ENCODE measurements around the gene CEP41.

Gene CEP41

GRCh38 chr7:130409067-130409711 lies 31.6 kb downstream of the CEP41 start:
- Histone ChIP-seq H3K27me3 (ENCODE audit: control insufficient read depth in 2 of 2, insufficient read depth in 2 of 2, low read length in 2 of 2) (no peaks in the 10 kb centered on the region), H3K9ac (ENCODE audit: low read depth in 1 of 2, low read length in 2 of 2) (no peak overlapping the region), H3K27ac (ENCODE audit: low read depth in 2 of 2, low read length in 2 of 2) (no peak overlapping the region), H3K4me1 (ENCODE audit: control insufficient read depth in 2 of 2, insufficient read depth in 2 of 2, low read length in 2 of 2) (no peaks in the 10 kb centered on the region), H3K4me3 (ENCODE audit: low read length in 2 of 2) (no peak overlapping the region), H3K9me3 (ENCODE audit: control insufficient read depth in 2 of 2, low read length in 2 of 2) (no peaks in the 10 kb centered on the region), H3K36me3 (ENCODE audit: control insufficient read depth in 2 of 2, insufficient read depth in 2 of 2, low read length in 2 of 2) (no peaks in the 10 kb centered on the region)

- no peaks in the 10 kb centered on the region for H3K27me3 ChIP-seq (ENCODE audit: control insufficient read depth in 2 of 2, insufficient read depth in 2 of 2, low read length in 2 of 2)
- no peak overlapping the region for H3K4me3 ChIP-seq (ENCODE audit: low read length in 2 of 2)
- no peak overlapping the region for H3K27ac ChIP-seq (ENCODE audit: low read depth in 2 of 2, low read length in 2 of 2)
- no peaks in the 10 kb centered on the region for H3K9me3 ChIP-seq (ENCODE audit: control insufficient read depth in 2 of 2, low read length in 2 of 2)
- no peak overlapping the region for H3K9ac ChIP-seq (ENCODE audit: low read depth in 1 of 2, low read length in 2 of 2)
- no peaks in the 10 kb centered on the region for H3K4me1 ChIP-seq (ENCODE audit: control insufficient read depth in 2 of 2, insufficient read depth in 2 of 2, low read length in 2 of 2)
- H3K36me3 ChIP-seq (ENCODE audit: control insufficient read depth in 2 of 2, insufficient read depth in 2 of 2, low read length in 2 of 2), result peaks cover 0 to 10% of the 10 kb centered on the region in 2 donors
Measured at GRCh38 chr7:130405003-130405402, 35.8 kb downstream of the CEP41 start.

GRCh38 chr7:130401578-130401977 lies 39.2 kb downstream of the CEP41 start:
- H3K4me3 ChIP-seq (ENCODE audit: low read length in 2 of 2), result no peak overlapping the region
- H3K9me3 ChIP-seq (ENCODE audit: control insufficient read depth in 2 of 2, low read length in 2 of 2), result no peaks in the 10 kb centered on the region
- H3K27me3 ChIP-seq (ENCODE audit: control insufficient read depth in 2 of 2, insufficient read depth in 2 of 2, low read length in 2 of 2), result no peaks in the 10 kb centered on the region
- no peak overlapping the region for H3K9ac ChIP-seq (ENCODE audit: low read depth in 1 of 2, low read length in 2 of 2)
- H3K27ac ChIP-seq (ENCODE audit: low read depth in 2 of 2, low read length in 2 of 2), result no peak overlapping the region
- peaks cover 0 to 10% of the 10 kb centered on the region in 2 donors for H3K36me3 ChIP-seq (ENCODE audit: control insufficient read depth in 2 of 2, insufficient read depth in 2 of 2, low read length in 2 of 2)
- H3K4me1 ChIP-seq (ENCODE audit: control insufficient read depth in 2 of 2, insufficient read depth in 2 of 2, low read length in 2 of 2), result no peaks in the 10 kb centered on the region

GRCh38 chr7:130401101-130401500 lies 39.7 kb downstream of the CEP41 start:
- Histone ChIP-seq H3K9me3 (ENCODE audit: control insufficient read depth in 2 of 2, low read length in 2 of 2) (no peaks in the 10 kb centered on the region), H3K36me3 (ENCODE audit: control insufficient read depth in 2 of 2, insufficient read depth in 2 of 2, low read length in 2 of 2) (peaks cover 0 to 10% of the 10 kb centered on the region in 2 donors), H3K27ac (ENCODE audit: low read depth in 2 of 2, low read length in 2 of 2) (no peak overlapping the region), H3K4me1 (ENCODE audit: control insufficient read depth in 2 of 2, insufficient read depth in 2 of 2, low read length in 2 of 2) (no peaks in the 10 kb centered on the region), H3K4me3 (ENCODE audit: low read length in 2 of 2) (no peak overlapping the region), H3K27me3 (ENCODE audit: control insufficient read depth in 2 of 2, insufficient read depth in 2 of 2, low read length in 2 of 2) (no peaks in the 10 kb centered on the region), H3K9ac (ENCODE audit: low read depth in 1 of 2, low read length in 2 of 2) (no peak overlapping the region)

GRCh38 chr7:130400120-130400572 lies 40.7 kb downstream of the CEP41 start:
- no peaks in the 10 kb centered on the region for H3K9me3 ChIP-seq (ENCODE audit: control insufficient read depth in 2 of 2, low read length in 2 of 2)
- H3K4me1 ChIP-seq (ENCODE audit: control insufficient read depth in 2 of 2, insufficient read depth in 2 of 2, low read length in 2 of 2), result no peaks in the 10 kb centered on the region
- no peaks in the 10 kb centered on the region for H3K27me3 ChIP-seq (ENCODE audit: control insufficient read depth in 2 of 2, insufficient read depth in 2 of 2, low read length in 2 of 2)
- H3K36me3 ChIP-seq (ENCODE audit: control insufficient read depth in 2 of 2, insufficient read depth in 2 of 2, low read length in 2 of 2), result peaks cover 0 to 10% of the 10 kb centered on the region in 2 donors
- H3K27ac ChIP-seq (ENCODE audit: low read depth in 2 of 2, low read length in 2 of 2), result no peak overlapping the region
- H3K4me3 ChIP-seq (ENCODE audit: low read length in 2 of 2), result no peak overlapping the region
- no peak overlapping the region for H3K9ac ChIP-seq (ENCODE audit: low read depth in 1 of 2, low read length in 2 of 2)

- Histone ChIP-seq H3K9me3 (ENCODE audit: control insufficient read depth in 2 of 2, low read length in 2 of 2) (no peaks in the 10 kb centered on the region), H3K9ac (ENCODE audit: low read depth in 1 of 2, low read length in 2 of 2) (no peak overlapping the region), H3K27me3 (ENCODE audit: control insufficient read depth in 2 of 2, insufficient read depth in 2 of 2, low read length in 2 of 2) (no peaks in the 10 kb centered on the region), H3K36me3 (ENCODE audit: control insufficient read depth in 2 of 2, insufficient read depth in 2 of 2, low read length in 2 of 2) (peaks cover 0 to 10% of the 10 kb centered on the region in 2 donors), H3K4me3 (ENCODE audit: low read length in 2 of 2) (no peak overlapping the region), H3K4me1 (ENCODE audit: control insufficient read depth in 2 of 2, insufficient read depth in 2 of 2, low read length in 2 of 2) (no peaks in the 10 kb centered on the region), H3K27ac (ENCODE audit: low read depth in 2 of 2, low read length in 2 of 2) (no peak overlapping the region)
Measured at GRCh38 chr7:130398526-130399090, 42.2 kb downstream of the CEP41 start.

- H3K27ac ChIP-seq (ENCODE audit: low read depth in 2 of 2, low read length in 2 of 2), result no peak overlapping the region
Measured at GRCh38 chr7:130397758-130398073, 43.1 kb downstream of the CEP41 start.

GRCh38 chr7:130397051-130397757 lies 43.6 kb downstream of the CEP41 start:
- Histone ChIP-seq H3K9me3 (ENCODE audit: control insufficient read depth in 2 of 2, low read length in 2 of 2) (no peaks in the 10 kb centered on the region), H3K36me3 (ENCODE audit: control insufficient read depth in 2 of 2, insufficient read depth in 2 of 2, low read length in 2 of 2) (no peaks in the 10 kb centered on the region), H3K27me3 (ENCODE audit: control insufficient read depth in 2 of 2, insufficient read depth in 2 of 2, low read length in 2 of 2) (no peaks in the 10 kb centered on the region), H3K9ac (ENCODE audit: low read depth in 1 of 2, low read length in 2 of 2) (no peak overlapping the region), H3K27ac (ENCODE audit: low read depth in 2 of 2, low read length in 2 of 2) (no peak overlapping the region), H3K4me1 (ENCODE audit: control insufficient read depth in 2 of 2, insufficient read depth in 2 of 2, low read length in 2 of 2) (no peaks in the 10 kb centered on the region), H3K4me3 (ENCODE audit: low read length in 2 of 2) (no peak overlapping the region)

More at GRCh38 chr7:130397758-130398073, 43.1 kb downstream of the CEP41 start:
- no peak overlapping the region for H3K9ac ChIP-seq (ENCODE audit: low read depth in 1 of 2, low read length in 2 of 2)
- no peak overlapping the region for H3K4me3 ChIP-seq (ENCODE audit: low read length in 2 of 2)
- peaks cover 0 to 3% of the 10 kb centered on the region in 2 donors for H3K36me3 ChIP-seq (ENCODE audit: control insufficient read depth in 2 of 2, insufficient read depth in 2 of 2, low read length in 2 of 2)
- H3K9me3 ChIP-seq (ENCODE audit: control insufficient read depth in 2 of 2, low read length in 2 of 2), result no peaks in the 10 kb centered on the region
- no peaks in the 10 kb centered on the region for H3K27me3 ChIP-seq (ENCODE audit: control insufficient read depth in 2 of 2, insufficient read depth in 2 of 2, low read length in 2 of 2)
- H3K4me1 ChIP-seq (ENCODE audit: control insufficient read depth in 2 of 2, insufficient read depth in 2 of 2, low read length in 2 of 2), result no peaks in the 10 kb centered on the region

GRCh38 chr7:130396109-130396508 lies 44.7 kb downstream of the CEP41 start:
- H3K4me3 ChIP-seq (ENCODE audit: low read length in 2 of 2), result no peak overlapping the region
- H3K9ac ChIP-seq (ENCODE audit: low read depth in 1 of 2, low read length in 2 of 2), result no peak overlapping the region
- no peaks in the 10 kb centered on the region for H3K27me3 ChIP-seq (ENCODE audit: control insufficient read depth in 2 of 2, insufficient read depth in 2 of 2, low read length in 2 of 2)
- H3K27ac ChIP-seq (ENCODE audit: low read depth in 2 of 2, low read length in 2 of 2), result no peak overlapping the region
- no peaks in the 10 kb centered on the region for H3K9me3 ChIP-seq (ENCODE audit: control insufficient read depth in 2 of 2, low read length in 2 of 2)
- H3K4me1 ChIP-seq (ENCODE audit: control insufficient read depth in 2 of 2, insufficient read depth in 2 of 2, low read length in 2 of 2), result no peaks in the 10 kb centered on the region
- H3K36me3 ChIP-seq (ENCODE audit: control insufficient read depth in 2 of 2, insufficient read depth in 2 of 2, low read length in 2 of 2), result no peaks in the 10 kb centered on the region

GRCh38 chr7:130395421-130395820 lies 45.4 kb downstream of the CEP41 start:
- Histone ChIP-seq H3K4me3 (ENCODE audit: low read length in 2 of 2) (no peak overlapping the region), H3K27ac (ENCODE audit: low read depth in 2 of 2, low read length in 2 of 2) (no peak overlapping the region), H3K27me3 (ENCODE audit: control insufficient read depth in 2 of 2, insufficient read depth in 2 of 2, low read length in 2 of 2) (no peaks in the 10 kb centered on the region), H3K9me3 (ENCODE audit: control insufficient read depth in 2 of 2, low read length in 2 of 2) (no peaks in the 10 kb centered on the region), H3K36me3 (ENCODE audit: control insufficient read depth in 2 of 2, insufficient read depth in 2 of 2, low read length in 2 of 2) (no peaks in the 10 kb centered on the region), H3K9ac (ENCODE audit: low read depth in 1 of 2, low read length in 2 of 2) (no peak overlapping the region), H3K4me1 (ENCODE audit: control insufficient read depth in 2 of 2, insufficient read depth in 2 of 2, low read length in 2 of 2) (no peaks in the 10 kb centered on the region)

Measured in mucosa of rectum (tissue), 2 donors.